Measurements from ENCODE around the gene SPON2.
A peak's percentile ranks its signal among the peaks of the same experiment; 100 is the strongest.

Gene SPON2

DNA sequence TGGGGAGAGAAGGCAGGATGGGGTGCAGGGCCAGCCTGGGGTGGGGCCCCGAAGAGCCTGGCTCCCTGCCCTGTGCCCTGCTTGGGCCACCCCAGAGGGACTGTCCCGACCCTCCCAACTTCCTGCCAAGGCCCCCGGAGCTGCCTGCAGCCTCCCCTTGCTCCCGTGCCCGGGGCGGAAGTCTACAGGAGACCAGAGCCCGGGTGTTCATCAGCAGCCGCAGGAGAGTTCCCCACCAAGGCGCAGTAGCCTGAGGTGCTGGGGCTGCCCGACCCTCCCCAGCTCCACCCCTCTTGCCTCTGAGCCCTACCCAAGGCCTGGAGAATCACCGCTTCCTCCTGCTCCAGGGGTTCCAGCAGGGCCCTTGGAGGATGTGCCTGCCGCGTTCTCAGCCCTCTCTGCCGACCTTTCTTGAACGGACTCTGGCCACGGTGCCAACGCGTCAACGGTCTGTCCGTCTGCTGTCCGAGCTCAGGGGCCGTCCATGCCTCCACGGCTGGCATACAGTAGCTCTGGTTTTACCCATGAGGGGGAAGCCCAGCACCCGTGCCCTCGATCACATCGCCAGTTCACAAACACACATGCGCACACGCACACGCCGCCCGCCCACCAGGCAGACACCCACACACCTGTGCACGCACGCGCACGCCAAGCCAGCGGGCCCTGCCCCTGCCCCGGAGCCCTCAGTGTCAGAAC lies 36.0 kb upstream of the SPON2 start:
- no peak overlapping the region for H3K27ac ChIP-seq (ENCODE audit: low read length)
- peaks cover 0 to 8% of the 10 kb centered on the region in 2 donors for H3K36me3 ChIP-seq (ENCODE audit: control insufficient read depth in 2 of 2, insufficient read depth in 2 of 2, low read length in 2 of 2)
- H3K9ac ChIP-seq (ENCODE audit: low read length in 2 of 2), result no peak overlapping the region

GRCh38 chr4:1207603-1208265 lies 35.4 kb upstream of the SPON2 start:
- H3K27me3 ChIP-seq (ENCODE audit: control insufficient read depth in 1 of 2, insufficient read depth in 2 of 2, low read length in 2 of 2), result no peaks in the 10 kb centered on the region
- peaks cover 70% of the 10 kb centered on the region for H3K4me1 ChIP-seq (ENCODE audit: control insufficient read depth, insufficient read depth, low read length)
- H3K27ac ChIP-seq (ENCODE audit: low read length), result no peak overlapping the region
- H3K9me3 ChIP-seq (ENCODE audit: control insufficient read depth in 2 of 2, low read length in 2 of 2), result no peaks in the 10 kb centered on the region
- no peak overlapping the region for H3K9ac ChIP-seq (ENCODE audit: low read length in 2 of 2)
- H3K4me3 ChIP-seq (ENCODE audit: low read length in 2 of 2), result peak overlapping the region in 1 of 2 donors; percentile 22
- H3K36me3 ChIP-seq (ENCODE audit: control insufficient read depth in 2 of 2, insufficient read depth in 2 of 2, low read length in 2 of 2), result peaks cover 0 to 2% of the 10 kb centered on the region in 2 donors

More for the DNA sequence above, 36.0 kb upstream of the SPON2 start:
- Histone ChIP-seq H3K9me3 (ENCODE audit: control insufficient read depth in 2 of 2, low read length in 2 of 2) (no peaks in the 10 kb centered on the region), H3K4me3 (ENCODE audit: low read length in 2 of 2) (peak overlapping the region in 1 of 2 donors; percentile 22), H3K4me1 (ENCODE audit: control insufficient read depth, insufficient read depth, low read length) (peaks cover 65% of the 10 kb centered on the region), H3K27me3 (ENCODE audit: control insufficient read depth in 1 of 2, insufficient read depth in 2 of 2, low read length in 2 of 2) (no peaks in the 10 kb centered on the region)

GRCh38 chr4:1207157-1207470 lies 34.7 kb upstream of the SPON2 start:
- Histone ChIP-seq H3K9ac (ENCODE audit: low read length in 2 of 2) (no peak overlapping the region), H3K9me3 (ENCODE audit: control insufficient read depth in 2 of 2, low read length in 2 of 2) (no peaks in the 10 kb centered on the region), H3K4me1 (ENCODE audit: control insufficient read depth, insufficient read depth, low read length) (peaks cover 70% of the 10 kb centered on the region), H3K4me3 (ENCODE audit: low read length in 2 of 2) (no peak overlapping the region), H3K27ac (ENCODE audit: low read length) (no peak overlapping the region), H3K27me3 (ENCODE audit: control insufficient read depth in 1 of 2, insufficient read depth in 2 of 2, low read length in 2 of 2) (no peaks in the 10 kb centered on the region), H3K36me3 (ENCODE audit: control insufficient read depth in 2 of 2, insufficient read depth in 2 of 2, low read length in 2 of 2) (no peaks in the 10 kb centered on the region)

DNA sequence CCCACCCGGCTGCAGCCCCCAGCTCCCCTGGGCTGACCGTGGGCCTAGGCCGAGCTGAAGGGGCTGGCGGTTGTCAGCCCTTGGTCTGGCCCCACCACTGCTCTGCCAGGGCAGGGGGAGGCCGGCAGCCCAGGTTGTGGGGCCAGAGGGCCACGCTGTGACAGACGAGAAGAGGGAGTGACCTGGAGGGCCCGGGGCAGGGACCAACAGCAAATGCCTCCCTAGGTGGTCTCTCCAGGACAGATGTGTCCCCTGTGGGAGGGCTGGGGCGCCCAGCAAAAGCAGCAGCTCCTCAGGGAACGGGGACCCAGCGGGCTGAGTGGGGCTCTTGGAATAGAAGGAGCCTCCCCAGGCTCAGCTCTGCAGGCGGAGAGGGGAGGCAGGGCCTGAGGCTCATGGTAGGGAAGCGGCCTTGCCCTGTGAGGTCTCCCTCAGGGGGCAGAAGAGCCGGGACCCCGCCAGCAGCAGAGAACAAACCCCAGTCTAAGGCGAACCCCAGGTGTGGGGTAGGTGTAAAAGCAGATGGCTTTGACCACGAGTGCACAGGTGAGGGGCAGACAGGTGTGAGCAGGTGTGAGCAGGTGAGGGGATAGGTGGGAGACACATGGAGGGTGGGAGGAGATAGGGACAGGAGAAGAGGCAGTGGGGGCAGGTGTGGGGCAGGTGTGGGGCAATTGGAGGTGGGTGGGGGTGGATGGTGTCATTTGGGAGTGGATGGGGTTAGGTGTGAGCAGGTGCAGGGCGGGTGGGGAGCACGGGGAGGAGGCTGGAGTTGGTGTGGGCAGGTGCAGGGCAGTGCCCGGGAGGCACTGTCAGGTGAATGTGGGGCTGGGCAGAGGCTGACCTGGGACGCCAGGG lies 34.1 kb upstream of the SPON2 start:
- H3K27me3 ChIP-seq (ENCODE audit: control insufficient read depth in 1 of 2, insufficient read depth in 2 of 2, low read length in 2 of 2), result no peaks in the 10 kb centered on the region
- no peaks in the 10 kb centered on the region for H3K36me3 ChIP-seq (ENCODE audit: control insufficient read depth in 2 of 2, insufficient read depth in 2 of 2, low read length in 2 of 2)
- no peaks in the 10 kb centered on the region for H3K9me3 ChIP-seq (ENCODE audit: control insufficient read depth in 2 of 2, low read length in 2 of 2)
- peaks cover 70% of the 10 kb centered on the region for H3K4me1 ChIP-seq (ENCODE audit: control insufficient read depth, insufficient read depth, low read length)
- H3K27ac ChIP-seq (ENCODE audit: low read length), result no peak overlapping the region
- no peak overlapping the region for H3K4me3 ChIP-seq (ENCODE audit: low read length in 2 of 2)
- no peak overlapping the region for H3K9ac ChIP-seq (ENCODE audit: low read length in 2 of 2)

DNA sequence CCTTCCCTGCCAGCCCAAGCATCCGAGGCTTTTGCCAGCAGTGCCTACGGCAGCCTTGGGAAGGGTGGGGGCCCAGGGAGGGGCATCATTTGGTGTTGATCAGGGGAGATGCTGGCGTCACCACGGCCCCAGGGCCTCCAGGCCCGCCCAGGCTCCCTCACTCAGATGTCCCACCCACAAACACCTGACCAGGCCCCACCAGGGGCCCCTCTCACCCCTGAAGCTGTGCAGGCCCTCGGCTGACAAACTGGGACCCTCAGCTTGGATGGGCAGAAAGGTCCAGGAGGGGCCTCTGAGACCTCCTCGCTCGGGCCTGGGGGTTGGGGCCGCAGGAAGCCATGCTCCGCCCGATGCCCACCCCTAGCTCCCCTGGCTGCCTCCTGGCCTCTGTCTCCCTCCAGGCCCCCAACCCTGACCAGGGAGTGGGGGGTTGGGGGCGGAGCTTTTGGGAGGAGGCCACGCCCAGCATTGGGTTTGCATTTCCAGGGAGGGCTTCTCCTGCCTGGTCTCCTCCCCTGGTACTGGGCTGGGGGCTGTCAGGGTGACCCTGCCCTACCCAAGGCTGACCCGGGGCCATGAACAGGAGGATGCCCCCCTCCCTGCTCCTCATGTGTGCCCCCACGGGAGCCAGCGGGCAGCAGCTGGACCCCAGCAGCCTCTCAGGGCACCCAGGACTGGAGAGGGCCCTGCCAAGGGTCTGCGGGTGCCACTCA lies 33.4 kb upstream of the SPON2 start:
- Histone ChIP-seq H3K4me1 (ENCODE audit: control insufficient read depth, insufficient read depth, low read length) (peaks cover 68% of the 10 kb centered on the region), H3K4me3 (ENCODE audit: low read length in 2 of 2) (no peak overlapping the region), H3K36me3 (ENCODE audit: control insufficient read depth in 2 of 2, insufficient read depth in 2 of 2, low read length in 2 of 2) (no peaks in the 10 kb centered on the region), H3K27me3 (ENCODE audit: control insufficient read depth in 1 of 2, insufficient read depth in 2 of 2, low read length in 2 of 2) (no peaks in the 10 kb centered on the region), H3K9me3 (ENCODE audit: control insufficient read depth in 2 of 2, low read length in 2 of 2) (no peaks in the 10 kb centered on the region), H3K27ac (ENCODE audit: low read length) (no peak overlapping the region), H3K9ac (ENCODE audit: low read length in 2 of 2) (no peak overlapping the region)

DNA sequence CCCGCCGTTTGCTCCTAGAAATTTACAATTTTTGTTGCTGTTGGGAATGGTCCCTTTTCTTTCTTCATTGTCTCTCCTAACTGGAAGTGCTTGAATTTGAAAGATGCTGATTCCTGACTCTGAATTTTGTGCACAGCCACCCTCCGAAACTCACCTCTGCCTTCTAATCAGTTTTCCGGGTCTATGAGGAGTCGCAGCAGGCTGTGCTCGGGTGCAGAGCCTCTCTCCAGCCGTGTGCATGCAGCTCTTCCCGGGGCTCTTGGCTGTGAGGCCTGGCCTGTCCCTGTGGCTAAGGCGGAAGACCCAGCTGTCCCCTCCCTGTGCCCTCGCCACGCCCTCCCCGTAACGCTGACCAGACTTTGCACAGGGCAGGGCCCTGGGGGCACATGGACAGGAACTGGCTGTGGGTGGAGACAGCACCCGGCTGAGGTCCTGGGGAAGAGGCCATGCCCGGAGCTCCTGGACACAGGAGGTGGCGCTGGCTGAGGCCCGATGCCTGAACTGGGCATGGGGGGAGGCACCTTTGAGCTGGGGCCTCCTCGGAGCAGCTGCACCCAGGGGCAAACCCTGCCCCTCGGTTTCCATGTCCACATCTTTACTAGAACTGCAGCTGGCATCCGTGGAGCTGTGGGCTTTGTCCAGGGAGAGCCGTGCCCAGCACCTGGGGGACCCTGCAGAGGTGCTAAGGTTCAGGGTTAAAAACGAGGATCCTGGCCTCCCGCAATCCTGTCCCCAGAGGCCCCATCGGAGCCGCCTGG lies 32.6 kb upstream of the SPON2 start:
- Histone ChIP-seq H3K9me3 (ENCODE audit: control insufficient read depth in 2 of 2, low read length in 2 of 2) (no peaks in the 10 kb centered on the region), H3K4me1 (ENCODE audit: control insufficient read depth, insufficient read depth, low read length) (peaks cover 68% of the 10 kb centered on the region), H3K4me3 (ENCODE audit: low read length in 2 of 2) (no peak overlapping the region), H3K36me3 (ENCODE audit: control insufficient read depth in 2 of 2, insufficient read depth in 2 of 2, low read length in 2 of 2) (no peaks in the 10 kb centered on the region), H3K27ac (ENCODE audit: low read length) (no peak overlapping the region), H3K27me3 (ENCODE audit: control insufficient read depth in 1 of 2, insufficient read depth in 2 of 2, low read length in 2 of 2) (no peaks in the 10 kb centered on the region), H3K9ac (ENCODE audit: low read length in 2 of 2) (no peak overlapping the region)

- H3K4me3 ChIP-seq (ENCODE audit: low read length in 2 of 2), result no peak overlapping the region
- H3K27me3 ChIP-seq (ENCODE audit: control insufficient read depth in 1 of 2, insufficient read depth in 2 of 2, low read length in 2 of 2), result no peaks in the 10 kb centered on the region
- no peaks in the 10 kb centered on the region for H3K9me3 ChIP-seq (ENCODE audit: control insufficient read depth in 2 of 2, low read length in 2 of 2)
- H3K9ac ChIP-seq (ENCODE audit: low read length in 2 of 2), result no peak overlapping the region
- no peak overlapping the region for H3K27ac ChIP-seq (ENCODE audit: low read length)
- H3K36me3 ChIP-seq (ENCODE audit: control insufficient read depth in 2 of 2, insufficient read depth in 2 of 2, low read length in 2 of 2), result no peaks in the 10 kb centered on the region
- H3K4me1 ChIP-seq (ENCODE audit: control insufficient read depth, insufficient read depth, low read length), result peaks cover 66% of the 10 kb centered on the region
These were observed 32.0 kb upstream of the SPON2 start for GRCh38 chr4:1204286-1204827.

- Histone ChIP-seq H3K27ac (ENCODE audit: low read length) (no peak overlapping the region), H3K36me3 (ENCODE audit: control insufficient read depth in 2 of 2, insufficient read depth in 2 of 2, low read length in 2 of 2) (no peaks in the 10 kb centered on the region), H3K9ac (ENCODE audit: low read length in 2 of 2) (peak overlapping the region in 1 of 2 donors; percentile 22), H3K4me1 (ENCODE audit: control insufficient read depth, insufficient read depth, low read length) (peaks cover 54% of the 10 kb centered on the region), H3K4me3 (ENCODE audit: low read length in 2 of 2) (no peak overlapping the region), H3K27me3 (ENCODE audit: control insufficient read depth in 1 of 2, insufficient read depth in 2 of 2, low read length in 2 of 2) (no peaks in the 10 kb centered on the region), H3K9me3 (ENCODE audit: control insufficient read depth in 2 of 2, low read length in 2 of 2) (no peaks in the 10 kb centered on the region)
These were observed 30.7 kb upstream of the SPON2 start for GRCh38 chr4:1203026-1203616.

DNA sequence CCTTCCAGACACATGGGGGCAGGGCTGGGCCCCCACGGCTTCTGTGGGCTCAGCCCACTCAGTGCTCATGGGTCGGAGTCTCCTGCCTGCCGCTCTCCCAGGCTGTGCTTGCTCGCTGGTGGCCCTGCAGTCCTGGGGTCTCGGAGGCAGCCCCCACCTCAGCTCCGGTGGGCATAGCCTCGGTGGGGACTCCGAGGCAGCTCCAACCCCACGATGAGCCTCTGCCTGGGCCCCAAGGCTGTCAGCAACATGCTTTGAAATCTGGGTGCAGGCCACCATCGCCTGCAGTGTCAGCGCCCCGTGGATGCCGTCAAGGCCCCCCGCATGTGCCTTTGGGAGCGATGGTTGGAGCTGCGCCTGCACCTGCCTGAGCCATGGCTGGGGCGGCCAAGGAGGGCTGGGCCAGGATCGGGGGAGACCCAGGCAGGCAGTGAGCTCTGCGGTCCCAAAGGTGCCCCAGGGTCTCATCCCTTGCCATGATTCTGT lies 30.2 kb upstream of the SPON2 start:
- Histone ChIP-seq H3K9me3 (ENCODE audit: control insufficient read depth in 2 of 2, low read length in 2 of 2) (no peaks in the 10 kb centered on the region), H3K4me3 (ENCODE audit: low read length in 2 of 2) (peak overlapping the region in 1 of 2 donors; percentile 8), H3K36me3 (ENCODE audit: control insufficient read depth in 2 of 2, insufficient read depth in 2 of 2, low read length in 2 of 2) (no peaks in the 10 kb centered on the region), H3K27ac (ENCODE audit: low read length) (peak overlapping the region; percentile 41), H3K27me3 (ENCODE audit: control insufficient read depth in 1 of 2, insufficient read depth in 2 of 2, low read length in 2 of 2) (no peaks in the 10 kb centered on the region), H3K4me1 (ENCODE audit: control insufficient read depth, insufficient read depth, low read length) (peaks cover 48% of the 10 kb centered on the region), H3K9ac (ENCODE audit: low read length in 2 of 2) (peak overlapping the region in 1 of 2 donors; percentile 45)

Data from stomach smooth muscle (tissue), 2 donors.